ENCODE results near the gene TYMP. TPM values are rescaled to one million over a fixed set of nuclear protein-coding genes. Genes with fewer than 3 reads are reported as not detected.
A peak's percentile ranks its signal among the peaks of the same experiment; 100 is the strongest.

Gene TYMP
- total and polyA plus RNA-seq, 10 of the 15 experiments (the other 5 are each of a cell fraction or from before 2014, with no cell fraction given) = 0.42 to 57.8 (median 24.6) TPM

DNA sequence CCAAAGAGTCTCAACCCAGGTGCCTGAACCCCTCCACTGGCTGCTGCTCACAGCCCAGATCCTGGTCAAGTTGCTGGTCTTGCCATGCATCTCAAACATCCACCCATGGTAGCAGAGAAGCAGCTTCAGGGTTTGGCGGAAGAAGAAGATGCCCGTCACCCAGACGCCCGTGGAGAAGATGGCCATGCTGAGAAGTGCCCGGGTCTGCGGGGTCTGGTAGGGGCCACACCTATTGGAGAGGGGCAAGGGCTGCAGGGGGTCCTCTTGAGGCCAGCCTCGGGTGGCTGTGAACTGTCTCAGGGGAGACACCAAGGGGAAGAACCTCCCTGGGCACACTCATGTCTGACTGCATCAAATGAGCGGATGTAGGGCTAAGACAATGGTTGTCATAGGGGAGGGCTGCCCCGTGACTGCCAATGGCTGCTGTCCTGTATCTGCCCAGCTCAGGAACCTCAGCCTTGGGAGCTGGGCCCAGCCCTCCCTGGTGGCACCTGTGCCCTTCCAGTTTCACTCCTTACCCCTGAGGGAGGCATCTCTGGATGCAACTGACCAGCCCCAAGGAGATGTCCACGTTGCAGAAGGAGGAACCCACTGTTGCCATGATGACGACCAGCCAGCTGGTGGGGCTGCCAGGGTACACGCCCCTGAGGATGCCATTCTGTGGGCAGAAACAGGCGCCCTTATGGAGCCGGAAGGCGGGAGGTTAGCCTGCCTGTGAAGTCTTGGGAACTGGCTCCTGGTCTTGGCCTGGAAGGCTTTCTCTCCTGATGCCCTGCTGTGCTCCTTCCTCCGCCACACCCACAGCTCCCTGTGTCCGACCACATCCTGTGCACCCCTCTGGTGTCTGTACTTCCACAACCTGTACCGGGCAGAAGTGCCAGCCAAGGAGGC, 47.2 kb upstream of the TYMP start:
- RAD21 ChIA-PET (ENCODE audit: unreplicated experiment) = no interaction called here
- no peak overlapping the region for H3K4me3 ChIP-seq
- peak overlapping the region; percentile 60 for H3K9ac ChIP-seq (ENCODE audit: control insufficient read depth, insufficient read depth, low read length)
- intact Hi-C loops (cut with micrococcal nuclease; ENCODE audit: unreplicated experiment) (no loop called here), in situ Hi-C loops (cut with MboI) (no loop called here)
- ATAC-seq = no peak
- no peak for FAIRE-seq
- no peak overlapping the region; the same call in 1 of the 2 replicates for H2AFZ ChIP-seq (ENCODE audit: control insufficient read depth, low read depth, low read length)
- peaks cover 4 to 9% of the 10 kb centered on the region in 2 experiments; a peak in 3 of 4 replicates for H3K36me3 ChIP-seq (ENCODE audit: control insufficient read depth in 2 of 2, insufficient read depth in 2 of 2, low read length in 1 of 2)
- no TSS peak for BruUV-seq (replicated peaks)
- CTCF ChIA-PET = interaction anchor here (0.8 to 1.0 kb wide), 2 partner anchors 30 to 115 kb away, joined by 3 read pairs; no protein-coding TSS in a partner anchor
- 76% methylated on average over 18 of the region's 18 CpGs for WGBS (ENCODE audit: insufficient coverage, insufficient replicate concordance, low lambda C conversion rate, missing lambda C conversion rate)
- H3K27me3 ChIP-seq (replicated peaks in 1 of 2; ENCODE audit: control insufficient read depth in 2 of 2, insufficient read depth in 2 of 2, low read length in 1 of 2) = no peaks in the 10 kb centered on the region
- H3K79me2 ChIP-seq (ENCODE audit: control insufficient read depth, insufficient read depth, low read length) = peaks cover 9% of the 10 kb centered on the region
- POLR2A ChIA-PET = no interaction called here
- H3K9me3 ChIP-seq (replicated peaks; ENCODE audit: control insufficient read depth, insufficient read depth, low read length) = no peaks in the 10 kb centered on the region
- DNase-seq (ENCODE audit: low read depth, low spot score) = no peak
- no peak overlapping the region for H3K27ac ChIP-seq (ENCODE audit: control insufficient read depth, insufficient read depth)
- H3K4me2 ChIP-seq (ENCODE audit: control insufficient read depth, insufficient read depth) = 0 out of 2 replicates have a peak overlapping the region, but pooled peaks have one; percentile 42
- no peaks in the 10 kb centered on the region for H4K20me1 ChIP-seq (ENCODE audit: control insufficient read depth, insufficient read depth)
- SMC1A ChIA-PET (ENCODE audit: uncharacterized antibody, unreplicated experiment) = no interaction called here
- TF ChIP-seq POLR2A (IDR thresholded peaks at IDR 0.05; ENCODE audit: low read depth, low read length) (0 out of 2 replicates have a peak, but pooled peaks have one; percentile 7), RUNX3 (IDR thresholded peaks at IDR 0.05; ENCODE audit: low read length) (peak; percentile 16; the same call in 1 of the 2 replicates), SUZ12 (IDR thresholded peaks at IDR 0.05; ENCODE audit: unreplicated experiment) (no peak)
- peaks cover 15% of the 10 kb centered on the region for H3K4me1 ChIP-seq (ENCODE audit: control insufficient read depth, insufficient read depth, low read length)

DNA sequence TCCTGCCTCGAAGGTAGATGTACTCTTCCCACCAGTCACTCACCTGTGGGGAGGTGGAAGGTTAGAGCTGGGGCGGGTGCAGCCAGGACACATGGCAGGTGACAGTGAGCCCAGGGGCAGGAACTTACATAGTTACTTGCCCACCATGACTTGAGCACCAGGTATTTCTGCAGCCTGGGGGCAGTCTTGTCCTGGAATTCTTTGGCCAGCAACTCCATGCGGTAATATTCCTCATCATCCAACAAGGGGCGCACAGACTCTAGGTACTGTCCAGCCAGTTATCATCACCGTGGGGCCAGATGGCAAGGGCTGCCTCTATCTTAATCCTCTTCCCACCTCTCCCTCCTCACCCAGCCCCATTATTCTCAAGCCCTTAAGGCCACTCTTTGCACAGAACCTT, 46.3 kb upstream of the TYMP start:
- Histone ChIP-seq H2AFZ (ENCODE audit: control insufficient read depth, low read depth, low read length) (no peak overlapping the region), H3K4me2 (ENCODE audit: control insufficient read depth, insufficient read depth) (no peak overlapping the region), H3K27ac (ENCODE audit: control insufficient read depth, insufficient read depth) (no peak overlapping the region), H4K20me1 (ENCODE audit: control insufficient read depth, insufficient read depth) (no peaks in the 10 kb centered on the region), H3K9me3 (replicated peaks; ENCODE audit: control insufficient read depth, insufficient read depth, low read length) (no peaks in the 10 kb centered on the region), H3K9ac (ENCODE audit: control insufficient read depth, insufficient read depth, low read length) (no peak overlapping the region), H3K4me1 (ENCODE audit: control insufficient read depth, insufficient read depth, low read length) (peaks cover 9% of the 10 kb centered on the region), H3K27me3 (replicated peaks in 1 of 2; ENCODE audit: control insufficient read depth in 2 of 2, insufficient read depth in 2 of 2, low read length in 1 of 2) (no peaks in the 10 kb centered on the region), H3K36me3 (ENCODE audit: control insufficient read depth in 2 of 2, insufficient read depth in 2 of 2, low read length in 1 of 2) (peaks cover 5 to 12% of the 10 kb centered on the region in 2 experiments; a peak in 3 of 4 replicates), H3K79me2 (ENCODE audit: control insufficient read depth, insufficient read depth, low read length) (no peaks in the 10 kb centered on the region; the same call in none of the 2 replicates), H3K4me3 (no peak overlapping the region)
- 78% methylated on average over 5 of the region's 5 CpGs for WGBS (ENCODE audit: insufficient coverage, insufficient replicate concordance, low lambda C conversion rate, missing lambda C conversion rate)
- in situ Hi-C loops (cut with MboI) (no loop called here), intact Hi-C loops (cut with micrococcal nuclease; ENCODE audit: unreplicated experiment) (no loop called here)
- TF ChIP-seq EZH2 (IDR thresholded peaks at IDR 0.05; ENCODE audit: borderline replicate concordance, control insufficient read depth, low read depth, low read length) = no peak
- TF ChIP-seq, protein P1, sequence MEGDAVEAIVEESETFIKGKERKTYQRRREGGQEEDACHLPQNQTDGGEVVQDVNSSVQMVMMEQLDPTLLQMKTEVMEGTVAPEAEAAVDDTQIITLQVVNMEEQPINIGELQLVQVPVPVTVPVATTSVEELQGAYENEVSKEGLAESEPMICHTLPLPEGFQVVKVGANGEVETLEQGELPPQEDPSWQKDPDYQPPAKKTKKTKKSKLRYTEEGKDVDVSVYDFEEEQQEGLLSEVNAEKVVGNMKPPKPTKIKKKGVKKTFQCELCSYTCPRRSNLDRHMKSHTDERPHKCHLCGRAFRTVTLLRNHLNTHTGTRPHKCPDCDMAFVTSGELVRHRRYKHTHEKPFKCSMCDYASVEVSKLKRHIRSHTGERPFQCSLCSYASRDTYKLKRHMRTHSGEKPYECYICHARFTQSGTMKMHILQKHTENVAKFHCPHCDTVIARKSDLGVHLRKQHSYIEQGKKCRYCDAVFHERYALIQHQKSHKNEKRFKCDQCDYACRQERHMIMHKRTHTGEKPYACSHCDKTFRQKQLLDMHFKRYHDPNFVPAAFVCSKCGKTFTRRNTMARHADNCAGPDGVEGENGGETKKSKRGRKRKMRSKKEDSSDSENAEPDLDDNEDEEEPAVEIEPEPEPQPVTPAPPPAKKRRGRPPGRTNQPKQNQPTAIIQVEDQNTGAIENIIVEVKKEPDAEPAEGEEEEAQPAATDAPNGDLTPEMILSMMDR (IDR thresholded peaks at IDR 0.05 in 2 of 3, conservative IDR thresholded peaks at IDR 0.05 in 1 of 3; ENCODE audit: control insufficient read depth in 2 of 3, extremely low read depth in 1 of 3, insufficient read depth in 1 of 3, low read depth in 3 of 3, low read length in 3 of 3) = peak in 2 of 3 experiments; percentile 6 to 25; a peak in 1 of 6 replicates
- DNase-seq (ENCODE audit: low read depth, low spot score) (no peak), ATAC-seq (no peak), FAIRE-seq (no peak)
- ChIA-PET CTCF (interaction anchor here (1.0 to 2.0 kb wide), 4 partner anchors 10 to 116 kb away, joined by 3 to 7 read pairs (median 4); partner anchors contain the start of gene SYCE3), RAD21 (ENCODE audit: unreplicated experiment) (no interaction called here), SMC1A (ENCODE audit: uncharacterized antibody, unreplicated experiment) (no interaction called here), POLR2A (no interaction called here)
- BruUV-seq (replicated peaks) = no TSS peak
